ENCODE data around the gene NFKB1. TPM values are rescaled to one million over a fixed set of nuclear protein-coding genes. Genes with fewer than 3 reads are reported as not detected.

NFKB1 gene
- total and polyA plus RNA-seq, 10 of the 15 experiments (the other 5 are each of a cell fraction or from before 2014, with no cell fraction given) = 8.7 to 110 (median 57.3) TPM

- Histone ChIP-seq H3K9me3 (replicated peaks; ENCODE audit: control insufficient read depth, insufficient read depth, low read length) (no peaks in the 10 kb centered on the region), H3K79me2 (ENCODE audit: control insufficient read depth, insufficient read depth, low read length) (peaks cover 83% of the 10 kb centered on the region), H3K4me1 (ENCODE audit: control insufficient read depth, insufficient read depth, low read length) (peaks cover 14% of the 10 kb centered on the region), H3K27me3 (replicated peaks in 1 of 2; ENCODE audit: control insufficient read depth in 2 of 2, insufficient read depth in 2 of 2, low read length in 1 of 2) (no peaks in the 10 kb centered on the region), H3K36me3 (ENCODE audit: control insufficient read depth in 2 of 2, insufficient read depth in 2 of 2, low read length in 1 of 2) (peaks cover 2 to 18% of the 10 kb centered on the region in 2 experiments), H2AFZ (ENCODE audit: control insufficient read depth, low read depth, low read length) (no peak overlapping the region), H3K4me3 (peak overlapping the region; percentile 34; the same call in 1 of the 2 replicates), H3K27ac (ENCODE audit: control insufficient read depth, insufficient read depth) (peak overlapping the region; percentile 0), H3K4me2 (ENCODE audit: control insufficient read depth, insufficient read depth) (peak overlapping the region; percentile 6), H4K20me1 (ENCODE audit: control insufficient read depth, insufficient read depth) (0 out of 2 replicates have a peak, but pooled peaks cover 3% of the 10 kb centered on the region), H3K9ac (ENCODE audit: control insufficient read depth, insufficient read depth, low read length) (no peak overlapping the region; the same call in 1 of the 2 replicates)
- no peak for DNase-seq (ENCODE audit: low read depth, low spot score)
- BruUV-seq (replicated peaks) = no TSS peak
- TF ChIP-seq POLR2AphosphoS5 (IDR thresholded peaks at IDR 0.05; ENCODE audit: low read length) (peak; percentile 26; the same call in 1 of the 2 replicates), DPF2 (IDR thresholded peaks at IDR 0.05) (no peak), JUNB (IDR thresholded peaks at IDR 0.05) (peak; percentile 47; the same call in 1 of the 2 replicates), ZNF207 (IDR thresholded peaks at IDR 0.05; ENCODE audit: borderline replicate concordance) (no peak), RUNX3 (IDR thresholded peaks at IDR 0.05; ENCODE audit: low read length) (0 out of 2 replicates have a peak, but pooled peaks have one; percentile 26), NFIC (IDR thresholded peaks at IDR 0.05; ENCODE audit: low read depth, low read length) (peak; percentile 50), PRDM15 (CRISPR knock-in tag; IDR thresholded peaks at IDR 0.05) (no peak), ZNF687 (IDR thresholded peaks at IDR 0.05) (no peak), ZNF217 (IDR thresholded peaks at IDR 0.05) (no peak), KLF5 (IDR thresholded peaks at IDR 0.05; ENCODE audit: partially characterized antibody) (no peak)
- peak; percentile 31 for ATAC-seq
- FAIRE-seq = no peak
- ChIA-PET RAD21 (ENCODE audit: unreplicated experiment) (interaction anchor here (0.7 to 3.7 kb wide), 5 partner anchors 7 to 97 kb away, joined by 3 to 12 read pairs (median 4); no protein-coding TSS in a partner anchor), CTCF (interaction anchor here (1.1 to 1.9 kb wide), 3 partner anchors 8 to 19 kb away, joined by 4 to 7 read pairs (median 5); no protein-coding TSS in a partner anchor), POLR2A (interaction anchor here (1.0 to 1.3 kb wide), 2 partner anchors 9 to 16 kb away, joined by 3 to 5 read pairs; no protein-coding TSS in a partner anchor), SMC1A (ENCODE audit: uncharacterized antibody, unreplicated experiment) (interaction anchor here (0.7 to 3.7 kb wide), 11 partner anchors 8 to 53 kb away, joined by 3 to 25 read pairs (median 6); no protein-coding TSS in a partner anchor)
- 12% methylated on average over 7 of the region's 7 CpGs for WGBS (ENCODE audit: insufficient coverage, insufficient replicate concordance, low lambda C conversion rate, missing lambda C conversion rate)
- in situ Hi-C loops (cut with MboI) (no loop called here), intact Hi-C loops (cut with micrococcal nuclease; ENCODE audit: unreplicated experiment) (no loop called here)
These were observed 26.6 kb downstream of the NFKB1 start for GRCh38 chr4:102527695-102528283.
